ENCODE measurements around the gene ZNF777. TPM values are rescaled to one million over a fixed set of nuclear protein-coding genes. Genes with fewer than 3 reads are reported as not detected.

Gene ZNF777
- total and polyA plus RNA-seq, 5 experiments from 2014 or later = 1.1 to 18.9 (median 3.6) TPM

DNA sequence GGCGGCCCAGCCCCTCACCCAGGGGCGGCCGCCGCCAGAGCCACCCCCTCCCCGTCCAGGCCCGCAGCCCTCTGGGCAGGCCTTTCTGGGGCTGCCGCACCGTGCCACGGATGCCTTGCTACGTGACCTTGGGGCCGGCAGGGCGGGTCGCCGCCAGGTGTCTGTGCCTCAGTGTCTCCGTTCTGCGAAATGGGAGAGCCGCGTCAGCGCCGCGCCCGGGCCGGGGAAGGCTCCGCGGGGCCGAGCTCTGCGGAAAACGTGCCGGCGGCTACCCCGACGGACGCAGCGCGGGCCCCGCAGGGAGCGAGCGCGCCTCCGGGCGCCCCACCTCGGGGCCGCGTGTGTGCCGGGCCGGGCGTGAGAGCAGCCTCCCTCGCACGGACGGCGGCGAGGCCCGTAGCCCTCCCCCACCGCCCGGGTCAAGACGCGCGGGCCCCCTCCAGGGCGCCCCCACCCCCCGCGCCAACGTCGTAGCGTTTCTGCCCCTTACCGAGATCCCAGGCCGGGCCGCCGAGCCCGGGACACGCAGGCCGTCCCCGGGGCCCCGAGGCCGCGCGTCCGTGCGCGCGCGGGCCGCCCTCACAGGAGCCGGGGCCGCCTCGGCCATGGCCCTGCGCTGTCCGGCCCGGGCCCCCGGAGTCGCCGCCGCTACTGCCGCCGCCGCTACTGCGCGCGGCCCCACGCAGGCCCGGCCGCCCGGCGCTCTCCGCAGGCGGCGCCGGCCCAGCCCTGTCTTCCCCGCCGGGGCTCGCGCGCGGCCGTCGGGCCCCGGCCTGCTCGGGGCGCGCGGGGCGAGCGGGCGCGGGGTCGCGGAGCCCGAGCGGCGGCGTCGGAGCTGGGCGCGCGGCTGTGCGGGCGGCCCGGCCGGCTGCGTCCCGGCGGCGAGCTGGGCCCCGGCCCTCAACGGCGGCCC lies 1.1 kb downstream of the ZNF777 start:
- ATAC-seq (peak; percentile 24 to 43), DNase-seq (peak in 1 of 10 donors; percentile 5)
- POLR2A ChIA-PET = interaction anchor here (1.0 to 2.7 kb wide), 10 partner anchors 20 to 255 kb away, joined by 3 to 21 read pairs (median 6); partner anchors contain the start of gene ZNF783
- Mint-ChIP-seq H3K27me3 (peaks cover 0 to 7% (median 4%) of the 10 kb centered on the region in 5 donors), H3K4me1 (peaks cover 22 to 41% (median 33%) of the 10 kb centered on the region in 4 donors), H3K9me3 (no peaks in the 10 kb centered on the region), H3K27ac (no peak overlapping the region), H3K4me3 (peak overlapping the region in 2 of 10 donors; percentile 24 to 77), H3K36me3 (peaks cover 0 to 23% (median 0%) of the 10 kb centered on the region in 3 donors)

DNA sequence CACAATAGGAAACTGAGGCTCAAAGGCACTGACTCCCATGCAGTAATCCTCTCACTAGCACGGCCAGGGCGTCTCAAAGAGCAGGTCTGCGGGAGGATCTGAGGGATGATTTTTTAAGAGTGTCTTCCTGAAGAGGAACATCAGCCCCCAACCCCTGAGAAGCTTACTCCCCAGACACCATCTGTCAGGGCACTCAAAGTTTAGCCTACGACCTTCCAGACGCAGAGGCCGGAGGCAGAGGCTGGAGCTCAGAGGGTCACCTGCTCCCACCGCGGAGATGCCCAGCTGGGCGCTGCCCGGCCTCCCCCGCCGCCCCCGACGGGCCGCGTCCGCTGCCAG lies 1.7 kb downstream of the ZNF777 start:
- H3K36me3 Mint-ChIP-seq = peaks cover 0 to 30% (median 0%) of the 10 kb centered on the region in 3 donors
- H3K27ac Mint-ChIP-seq = peak overlapping the region in 7 of 10 donors; percentile 60 to 89 (median 79)
- no peak for ATAC-seq
- DNase-seq = no peak
- H3K27me3 Mint-ChIP-seq = peaks cover 0 to 4% (median under 1%) of the 10 kb centered on the region in 5 donors
- no peaks in the 10 kb centered on the region for H3K9me3 Mint-ChIP-seq
- POLR2A ChIA-PET = interaction anchor here (1.1 to 1.3 kb wide), 3 partner anchors 36 to 175 kb away, joined by 4 to 9 read pairs (median 6); no protein-coding TSS in a partner anchor
- peaks cover 24 to 41% (median 33%) of the 10 kb centered on the region in 4 donors for H3K4me1 Mint-ChIP-seq
- H3K4me3 Mint-ChIP-seq = peak overlapping the region; percentile 48 to 92 (median 82)

DNA sequence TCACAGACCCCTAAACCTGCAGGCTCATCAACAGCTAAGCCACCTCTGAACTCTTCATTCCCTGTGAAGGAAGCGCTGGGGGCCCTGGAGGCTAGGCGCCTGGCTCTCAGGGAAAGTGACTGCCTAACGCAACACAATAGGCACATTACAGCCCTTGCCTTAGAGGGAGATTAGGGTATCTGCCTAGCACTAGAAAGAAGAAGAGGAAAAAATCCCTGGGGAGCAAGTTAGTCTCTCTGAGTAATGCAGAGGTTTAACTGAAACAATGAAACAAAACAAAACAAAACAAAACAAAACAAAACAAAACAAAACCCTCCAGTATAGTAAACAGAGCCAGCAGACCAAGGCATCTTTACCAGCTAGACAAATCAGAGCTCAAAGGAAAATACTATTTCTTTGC lies 2.6 kb downstream of the ZNF777 start:
- DNase-seq (no peak), ATAC-seq (no peak)
- no peaks in the 10 kb centered on the region for H3K9me3 Mint-ChIP-seq
- H3K4me3 Mint-ChIP-seq = peak overlapping the region; percentile 48 to 92 (median 82)
- H3K27me3 Mint-ChIP-seq = peaks cover 0 to 4% (median 0%) of the 10 kb centered on the region in 5 donors
- H3K4me1 Mint-ChIP-seq = peaks cover 24 to 44% (median 33%) of the 10 kb centered on the region in 4 donors
- peak overlapping the region in 8 of 10 donors; percentile 21 to 88 (median 69) for H3K27ac Mint-ChIP-seq
- peaks cover 0 to 39% (median 3%) of the 10 kb centered on the region in 3 donors for H3K36me3 Mint-ChIP-seq
- POLR2A ChIA-PET = interaction anchor here (1.1 to 1.3 kb wide), 3 partner anchors 35 to 174 kb away, joined by 4 to 9 read pairs (median 6); no protein-coding TSS in a partner anchor

DNA sequence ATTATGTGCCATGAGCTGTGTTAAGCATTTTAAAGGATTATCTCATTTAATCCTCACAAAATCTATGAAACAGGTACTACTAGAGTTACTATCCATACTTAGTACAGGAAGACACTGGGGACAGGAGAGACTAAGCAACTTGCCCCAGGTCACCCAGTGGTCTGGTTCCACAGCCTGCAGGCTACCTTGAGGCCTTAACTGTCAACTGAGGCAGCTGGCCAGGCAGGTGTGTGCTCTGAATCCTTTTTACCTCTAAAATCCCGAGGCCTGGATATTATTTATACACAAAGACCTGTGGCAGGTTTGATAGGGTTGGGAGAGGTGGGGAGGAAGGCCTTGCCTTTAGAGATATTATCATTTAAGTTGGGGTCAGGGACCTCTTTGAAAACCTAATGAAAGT lies 3.1 kb downstream of the ZNF777 start:
- Mint-ChIP-seq H3K27me3 (peaks cover 0 to 4% (median 0%) of the 10 kb centered on the region in 5 donors), H3K4me3 (peak overlapping the region in 8 of 10 donors; percentile 48 to 92 (median 82)), H3K36me3 (peaks cover 0 to 41% (median 3%) of the 10 kb centered on the region in 3 donors), H3K9me3 (no peaks in the 10 kb centered on the region), H3K4me1 (peaks cover 24 to 46% (median 34%) of the 10 kb centered on the region in 4 donors), H3K27ac (peak overlapping the region in 4 of 10 donors; percentile 21 to 41 (median 32))
- POLR2A ChIA-PET = no interaction called here
- DNase-seq (no peak), ATAC-seq (no peak)

DNA sequence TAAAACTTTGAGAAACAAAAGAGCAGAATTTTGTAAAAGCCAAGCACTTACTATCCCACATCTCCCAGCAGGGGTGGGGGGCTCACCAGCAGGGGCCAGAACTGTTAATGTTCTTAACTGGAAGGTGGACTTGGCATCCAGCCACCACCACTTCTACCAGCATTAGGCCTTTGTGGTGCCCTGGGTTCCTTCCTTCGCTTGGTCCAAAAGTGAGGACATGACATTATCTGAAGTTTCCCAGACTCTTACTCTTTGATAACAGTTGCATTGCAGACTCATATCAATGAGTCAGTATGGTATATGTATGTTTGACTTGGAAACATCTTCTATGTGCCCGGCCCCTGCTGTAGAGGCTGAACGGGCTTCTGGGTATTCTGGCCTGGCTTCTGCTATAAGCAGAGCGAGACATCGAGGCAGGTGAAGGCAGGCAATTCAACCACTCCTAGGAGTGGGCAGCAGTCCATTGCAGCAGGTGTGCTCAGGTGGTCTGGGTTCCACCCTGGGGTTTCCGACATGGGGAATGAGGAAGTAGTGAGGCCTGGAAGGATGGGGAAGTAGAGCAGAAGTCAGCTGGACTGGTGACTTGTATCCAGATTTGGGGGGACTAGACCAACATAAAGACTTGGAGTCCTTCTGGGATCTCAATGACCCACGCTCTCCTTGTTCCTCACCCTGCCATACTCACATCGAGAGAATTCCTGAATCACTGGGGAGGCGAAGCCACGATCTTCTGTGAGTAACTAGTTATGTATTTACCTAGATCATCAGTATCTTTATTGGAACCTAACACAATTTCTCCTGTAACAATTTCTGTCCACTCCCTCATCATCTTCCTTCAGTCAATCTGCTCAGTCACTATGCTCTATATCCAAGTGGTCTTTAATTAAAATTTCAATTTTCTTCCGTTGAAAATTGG lies 4.1 kb downstream of the ZNF777 start:
- POLR2A ChIA-PET = no interaction called here
- no peaks in the 10 kb centered on the region for H3K27me3 Mint-ChIP-seq
- H3K9me3 Mint-ChIP-seq = no peaks in the 10 kb centered on the region
- no peak for ATAC-seq
- peaks cover 24 to 45% (median 34%) of the 10 kb centered on the region in 4 donors for H3K4me1 Mint-ChIP-seq
- no peak for DNase-seq
- peak overlapping the region in 3 of 10 donors; percentile 22 to 54 (median 33) for H3K4me3 Mint-ChIP-seq
- H3K36me3 Mint-ChIP-seq = peaks cover 0 to 49% (median 3%) of the 10 kb centered on the region in 3 donors
- H3K27ac Mint-ChIP-seq = peak overlapping the region in 1 of 10 donors; percentile 50

DNA sequence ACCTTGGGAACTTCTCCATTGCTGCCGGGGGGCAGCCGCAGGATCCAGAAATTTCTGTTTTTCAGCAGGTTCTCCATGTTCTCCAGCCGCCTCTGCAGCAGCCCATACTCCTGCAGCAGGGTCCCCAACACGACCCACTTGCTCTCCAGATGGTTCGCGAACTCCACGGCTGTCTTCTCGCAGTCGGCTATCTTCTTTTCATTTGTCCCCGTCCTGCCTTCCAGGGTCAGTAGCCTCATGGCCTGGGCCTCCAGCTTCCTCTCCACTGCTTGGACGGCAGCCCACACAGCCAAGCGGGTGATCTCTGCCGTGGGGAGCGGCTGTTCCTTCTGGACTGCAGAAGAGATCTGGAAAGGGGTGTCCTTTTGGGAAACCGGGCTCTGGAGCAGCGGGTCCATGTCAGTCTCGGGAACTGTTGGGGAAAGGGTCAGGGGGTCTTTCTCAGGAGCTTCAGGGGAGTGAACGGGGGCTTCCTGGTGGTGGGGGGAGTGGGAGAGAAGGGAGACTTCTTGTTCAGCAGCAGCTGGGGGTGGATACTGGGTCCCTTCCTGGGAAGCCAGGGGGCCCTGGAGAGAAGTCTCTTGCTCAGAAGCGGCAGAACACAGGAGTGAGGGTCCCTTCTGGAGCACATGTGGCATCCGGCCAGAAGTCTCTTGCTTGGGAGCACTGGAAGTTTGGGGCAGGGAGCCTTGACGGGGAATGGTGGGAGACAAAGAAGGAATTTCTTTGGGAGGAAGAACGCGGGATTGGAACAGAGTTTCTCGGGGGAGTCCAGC lies 5.5 kb downstream of the ZNF777 start:
- no peaks in the 10 kb centered on the region for H3K27me3 Mint-ChIP-seq
- peaks cover 20 to 40% (median 28%) of the 10 kb centered on the region in 4 donors for H3K4me1 Mint-ChIP-seq
- H3K36me3 Mint-ChIP-seq = peaks cover 0 to 63% (median 9%) of the 10 kb centered on the region in 3 donors
- H3K4me3 Mint-ChIP-seq = no peak overlapping the region
- no peaks in the 10 kb centered on the region for H3K9me3 Mint-ChIP-seq
- H3K27ac Mint-ChIP-seq = peak overlapping the region in 2 of 10 donors; percentile 13 to 77
- DNase-seq = no peak
- no peak for ATAC-seq
- POLR2A ChIA-PET = no interaction called here

DNA sequence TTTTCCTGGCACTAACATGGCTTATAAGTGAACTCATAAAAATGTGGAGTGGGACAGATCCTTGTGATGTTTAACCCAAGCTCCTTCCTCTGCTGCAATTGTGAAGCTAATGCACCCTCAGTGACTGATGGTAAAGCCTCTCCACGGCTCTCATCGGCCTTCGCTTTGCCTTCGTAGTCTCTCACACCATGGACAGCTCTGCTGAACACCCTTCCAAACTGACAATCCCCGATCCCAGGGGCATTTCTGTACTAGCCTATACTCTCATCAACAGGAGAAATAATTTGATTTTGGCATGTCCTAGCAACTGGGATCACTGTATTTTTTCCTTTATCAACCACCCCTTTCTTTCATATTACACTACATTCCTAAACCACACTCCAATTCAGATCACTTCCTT lies 6.1 kb downstream of the ZNF777 start:
- Mint-ChIP-seq H3K36me3 (peaks cover 0 to 69% (median 12%) of the 10 kb centered on the region in 3 donors), H3K4me1 (peaks cover 20 to 40% (median 28%) of the 10 kb centered on the region in 4 donors), H3K4me3 (no peak overlapping the region), H3K9me3 (no peaks in the 10 kb centered on the region), H3K27me3 (no peaks in the 10 kb centered on the region), H3K27ac (peak overlapping the region in 1 of 10 donors; percentile 77)
- DNase-seq = no peak
- POLR2A ChIA-PET = no interaction called here
- no peak for ATAC-seq

DNA sequence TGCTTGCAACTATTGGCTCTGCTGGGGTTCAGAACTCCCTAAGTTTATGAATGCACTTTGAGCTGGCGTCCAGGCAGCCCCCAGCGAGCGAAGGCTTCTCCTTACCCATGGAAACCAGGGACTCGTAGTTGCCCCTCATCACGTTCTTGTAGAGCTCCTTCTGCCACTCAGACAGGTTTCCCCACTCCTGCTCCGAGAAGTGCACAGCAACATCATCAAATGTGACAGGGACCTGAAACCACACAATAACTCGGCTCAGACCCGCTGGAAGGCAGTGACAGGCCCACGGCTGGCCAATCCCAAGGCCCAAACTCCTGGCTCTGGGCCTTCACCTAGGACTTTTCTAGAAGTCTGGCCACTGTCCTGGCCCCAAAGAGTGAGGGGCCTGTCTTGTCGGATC lies 6.9 kb downstream of the ZNF777 start:
- POLR2A ChIA-PET = no interaction called here
- Mint-ChIP-seq H3K9me3 (no peaks in the 10 kb centered on the region), H3K4me1 (peaks cover 20 to 38% (median 27%) of the 10 kb centered on the region in 4 donors), H3K27ac (peak overlapping the region in 1 of 10 donors; percentile 61), H3K4me3 (no peak overlapping the region), H3K27me3 (no peaks in the 10 kb centered on the region), H3K36me3 (peaks cover 0 to 77% (median 19%) of the 10 kb centered on the region in 3 donors)
- no peak for DNase-seq
- ATAC-seq = no peak

DNA sequence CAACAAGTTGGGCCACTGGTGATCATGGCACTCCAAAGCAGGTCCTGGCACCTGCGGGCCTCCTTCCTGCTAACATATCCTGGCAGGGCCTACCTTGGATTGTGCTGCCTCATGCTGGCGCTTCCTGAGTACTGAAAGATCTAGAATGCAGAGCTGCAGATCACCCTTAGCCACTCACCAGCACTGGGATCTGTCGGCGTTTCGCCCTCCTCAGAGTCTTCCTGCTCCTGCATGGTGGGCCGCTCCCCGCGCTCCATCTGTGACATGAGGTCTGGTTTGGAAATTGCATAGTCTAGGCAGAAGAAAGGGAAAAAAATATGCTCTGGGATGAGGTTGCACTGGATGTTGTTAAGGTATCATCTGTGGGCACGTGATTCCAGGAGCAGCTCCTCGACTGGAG lies 10.0 kb downstream of the ZNF777 start:
- ATAC-seq (no peak), DNase-seq (no peak)
- H3K27ac Mint-ChIP-seq = peak overlapping the region in 1 of 10 donors; percentile 43
- H3K27me3 Mint-ChIP-seq = no peaks in the 10 kb centered on the region
- POLR2A ChIA-PET = interaction anchor here (1.0 kb wide), 1 partner anchor 14 kb away, joined by 3 read pairs; no protein-coding TSS in a partner anchor
- H3K4me3 Mint-ChIP-seq = no peak overlapping the region
- H3K4me1 Mint-ChIP-seq = peaks cover 3 to 11% (median 6%) of the 10 kb centered on the region in 4 donors
- H3K36me3 Mint-ChIP-seq = peaks cover 0 to 89% (median 30%) of the 10 kb centered on the region in 3 donors
- no peaks in the 10 kb centered on the region for H3K9me3 Mint-ChIP-seq

DNA sequence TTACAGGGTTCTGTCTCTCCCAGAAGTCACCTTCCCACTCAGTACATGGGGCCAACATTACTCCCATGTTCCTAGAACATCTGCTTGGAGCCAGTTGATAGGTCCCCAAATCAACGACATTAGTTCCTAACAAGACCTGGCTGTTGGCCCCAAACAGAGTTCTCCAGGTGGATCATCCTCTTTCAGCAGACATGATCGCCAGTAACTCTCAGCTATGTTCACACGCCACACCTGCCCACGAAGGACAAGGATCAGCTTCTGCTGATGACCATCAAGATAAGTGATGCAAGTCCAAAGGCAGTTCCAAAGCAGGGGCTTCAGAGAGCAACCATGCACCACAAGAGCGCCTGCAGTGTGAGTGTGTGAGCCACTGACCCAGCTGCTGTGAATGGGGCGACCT lies 11.0 kb downstream of the ZNF777 start:
- POLR2A ChIA-PET = no interaction called here
- no peak for DNase-seq
- no peak overlapping the region for H3K4me3 Mint-ChIP-seq
- ATAC-seq = no peak
- H3K9me3 Mint-ChIP-seq = no peaks in the 10 kb centered on the region
- H3K36me3 Mint-ChIP-seq = peaks cover 0 to 88% (median 35%) of the 10 kb centered on the region in 3 donors
- H3K27ac Mint-ChIP-seq = peak overlapping the region in 2 of 10 donors; percentile 14 to 84
- H3K27me3 Mint-ChIP-seq = no peaks in the 10 kb centered on the region
- H3K4me1 Mint-ChIP-seq = peaks cover 0 to 8% (median 5%) of the 10 kb centered on the region in 4 donors

DNA sequence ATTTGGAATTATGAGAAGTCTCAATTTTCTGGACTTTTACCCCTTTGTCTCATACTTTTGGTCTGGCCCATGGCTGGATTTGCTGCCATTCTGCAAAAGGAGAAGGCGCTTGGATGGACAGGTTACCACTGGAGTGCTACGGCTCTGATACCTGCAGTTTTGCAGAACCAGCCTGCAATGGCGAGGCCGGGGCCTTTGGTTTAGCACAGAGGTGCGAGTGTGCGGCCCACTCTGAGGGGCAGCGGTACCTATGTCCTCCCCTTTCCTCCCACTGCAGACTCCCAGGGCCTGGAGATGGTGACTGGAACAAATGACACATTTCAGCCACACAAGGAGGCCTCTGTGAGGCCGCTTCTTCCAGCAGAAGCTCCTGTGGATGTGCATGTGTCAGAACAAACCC lies 11.9 kb downstream of the ZNF777 start:
- ATAC-seq = no peak
- POLR2A ChIA-PET = no interaction called here
- H3K27me3 Mint-ChIP-seq = no peaks in the 10 kb centered on the region
- H3K4me3 Mint-ChIP-seq = no peak overlapping the region
- no peak overlapping the region for H3K27ac Mint-ChIP-seq
- no peak for DNase-seq
- H3K4me1 Mint-ChIP-seq = peaks cover 0 to 7% (median 3%) of the 10 kb centered on the region in 4 donors
- H3K36me3 Mint-ChIP-seq = peaks cover 0 to 88% (median 36%) of the 10 kb centered on the region in 3 donors
- no peaks in the 10 kb centered on the region for H3K9me3 Mint-ChIP-seq

Data from naive thymus-derived CD8-positive, alpha-beta T cell (primary cell).